Esophagus squamous epithelium (tissue), 4 donors: ENCODE results near the gene PHPT1.

Source experiments
- POLR2A ChIP-seq, 4 donors: fragments of 450-650 bp; IDR thresholded peaks; one replicate each; pipeline ENCODE4 v1.6.1; 2017; ENCODE audit warnings: antibody characterized with exemption in 4 of 4, mild to moderate bottlenecking in 4 of 4, moderate library complexity in 3 of 4
- TF ChIP-seq, protein P1 (sequence below), 6 experiments: fragments of 450-650 bp in 4 of 6; fragments of 200-600 bp in 2 of 6; sonication (generic) in 2 of 6; IDR thresholded peaks; one replicate each; pipeline ENCODE4 v1.5.1; 2016 to 2019; ENCODE audit warnings: antibody characterized with exemption in 6 of 6, mild to moderate bottlenecking in 4 of 6, moderate library complexity in 4 of 6

DNA sequence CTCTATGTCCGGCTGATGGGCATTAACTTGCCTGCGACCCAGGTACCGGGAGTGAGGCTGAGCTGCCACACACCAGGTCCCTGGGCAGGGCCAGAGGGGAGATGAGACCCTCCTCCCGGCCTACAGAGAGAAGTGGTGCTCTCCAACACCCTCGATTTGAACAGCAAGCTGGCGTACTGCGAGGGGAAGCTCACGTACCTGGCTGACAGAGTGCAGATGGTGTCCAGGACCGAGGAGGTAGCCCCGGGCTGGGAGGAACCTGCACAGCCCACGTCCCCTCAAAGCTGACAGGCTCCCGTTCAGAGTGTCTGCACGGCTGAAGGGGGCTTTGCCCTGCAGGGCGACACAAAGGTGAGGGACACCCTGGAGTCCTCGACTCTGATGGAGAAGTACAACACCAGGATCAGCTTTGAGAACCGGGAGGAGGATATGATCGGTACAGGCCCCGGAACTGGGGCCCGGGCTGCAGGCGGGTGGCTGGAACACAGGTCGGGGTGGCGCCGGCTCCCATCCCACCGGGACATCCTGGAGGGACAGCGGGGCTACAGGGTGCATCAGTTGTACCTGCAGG, 42.5 kb upstream of the PHPT1 start:
- TF ChIP-seq, protein P1, sequence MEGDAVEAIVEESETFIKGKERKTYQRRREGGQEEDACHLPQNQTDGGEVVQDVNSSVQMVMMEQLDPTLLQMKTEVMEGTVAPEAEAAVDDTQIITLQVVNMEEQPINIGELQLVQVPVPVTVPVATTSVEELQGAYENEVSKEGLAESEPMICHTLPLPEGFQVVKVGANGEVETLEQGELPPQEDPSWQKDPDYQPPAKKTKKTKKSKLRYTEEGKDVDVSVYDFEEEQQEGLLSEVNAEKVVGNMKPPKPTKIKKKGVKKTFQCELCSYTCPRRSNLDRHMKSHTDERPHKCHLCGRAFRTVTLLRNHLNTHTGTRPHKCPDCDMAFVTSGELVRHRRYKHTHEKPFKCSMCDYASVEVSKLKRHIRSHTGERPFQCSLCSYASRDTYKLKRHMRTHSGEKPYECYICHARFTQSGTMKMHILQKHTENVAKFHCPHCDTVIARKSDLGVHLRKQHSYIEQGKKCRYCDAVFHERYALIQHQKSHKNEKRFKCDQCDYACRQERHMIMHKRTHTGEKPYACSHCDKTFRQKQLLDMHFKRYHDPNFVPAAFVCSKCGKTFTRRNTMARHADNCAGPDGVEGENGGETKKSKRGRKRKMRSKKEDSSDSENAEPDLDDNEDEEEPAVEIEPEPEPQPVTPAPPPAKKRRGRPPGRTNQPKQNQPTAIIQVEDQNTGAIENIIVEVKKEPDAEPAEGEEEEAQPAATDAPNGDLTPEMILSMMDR (IDR thresholded peaks at IDR 0.05) = no peak
- TF ChIP-seq POLR2A (IDR thresholded peaks at IDR 0.05) = no peak
